Measurements from ENCODE around the gene GPR68. TPM values are rescaled to one million over a fixed set of nuclear protein-coding genes. Genes with fewer than 3 reads are reported as not detected.
"Not testable (repeated sequence)": the region's sequence is repeated elsewhere in the genome, so short reads cannot be mapped to it uniquely, and the experiment has no call there.

GPR68 gene
- polyA plus RNA-seq, 2 of the 4 experiments (the other 2 are of a cell fraction): 0.09 TPM

DNA sequence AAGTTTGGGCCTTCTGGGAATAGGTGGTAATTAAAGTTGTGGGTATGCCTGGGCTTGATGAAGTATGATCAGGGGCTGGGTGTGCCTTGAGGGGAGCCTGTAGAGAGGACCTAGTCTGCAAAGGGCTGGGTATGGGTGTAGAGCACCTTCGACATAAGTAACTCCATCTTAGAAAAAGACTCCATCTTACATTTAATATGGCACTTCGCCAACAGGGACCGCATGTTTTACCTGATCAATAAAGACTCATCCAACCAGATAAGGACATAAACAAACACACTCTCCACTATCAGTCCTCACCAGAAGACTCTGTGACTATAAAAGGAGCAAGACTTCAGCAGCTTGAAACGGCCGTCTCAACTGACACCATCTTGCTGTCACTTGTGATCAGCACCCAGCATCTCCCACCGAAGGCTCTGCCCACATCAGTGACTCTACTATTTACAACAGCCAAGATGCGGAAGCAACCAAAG is 23.5 kb upstream of the GPR68 start:
- CTCF ChIA-PET: interaction anchor here (0.6 to 2.1 kb wide), 3 partner anchors 10 to 18 kb away, joined by 3 to 12 read pairs (median 4); no protein-coding TSS in a partner anchor

DNA sequence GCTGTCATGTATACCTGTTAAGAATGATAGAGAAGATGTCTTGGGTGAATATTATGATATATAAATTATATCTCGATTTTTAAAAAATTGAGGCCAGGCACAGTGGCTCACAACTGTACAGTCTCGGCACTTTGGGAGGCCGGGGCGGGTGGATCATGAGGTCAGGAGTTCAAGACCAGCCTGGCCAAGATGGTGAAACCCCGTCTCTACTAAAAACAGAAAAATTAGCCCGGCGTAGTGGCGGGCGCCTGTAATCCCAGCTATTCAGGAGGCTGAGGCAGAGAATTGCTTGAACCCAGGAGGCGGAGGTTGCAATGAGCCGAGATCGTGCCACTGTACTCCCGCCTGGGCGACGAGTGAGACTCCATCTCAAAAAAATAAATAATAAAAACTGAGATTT is 21.8 kb upstream of the GPR68 start:
- DNase-seq (ENCODE audit: low read depth in 1 of 2, low spot score in 1 of 2); H3K4me1 ChIP-seq; H3K27ac ChIP-seq; H3K4me2 ChIP-seq; ATAC-seq; H3K4me3 ChIP-seq; POLR2A ChIA-PET; H3K9me3 ChIP-seq; FAIRE-seq: not testable (repeated sequence)
- CTCF ChIA-PET: interaction anchor here (2.1 kb wide), 1 partner anchor 20 kb away, joined by 12 read pairs; no protein-coding TSS in a partner anchor
- WGBS (ENCODE audit: missing lambda C conversion rate): 87% methylated on average over 15 of the region's 15 CpGs

More for the DNA sequence above, 23.5 kb upstream of the GPR68 start:
- Histone ChIP-seq H3K9me3 (no peaks in the 10 kb centered on the region), H3K4me3 (no peak overlapping the region), H3K27ac (no peak overlapping the region), H3K4me2 (no peak overlapping the region), H3K4me1 (no peaks in the 10 kb centered on the region)
- TF ChIP-seq, protein P1, sequence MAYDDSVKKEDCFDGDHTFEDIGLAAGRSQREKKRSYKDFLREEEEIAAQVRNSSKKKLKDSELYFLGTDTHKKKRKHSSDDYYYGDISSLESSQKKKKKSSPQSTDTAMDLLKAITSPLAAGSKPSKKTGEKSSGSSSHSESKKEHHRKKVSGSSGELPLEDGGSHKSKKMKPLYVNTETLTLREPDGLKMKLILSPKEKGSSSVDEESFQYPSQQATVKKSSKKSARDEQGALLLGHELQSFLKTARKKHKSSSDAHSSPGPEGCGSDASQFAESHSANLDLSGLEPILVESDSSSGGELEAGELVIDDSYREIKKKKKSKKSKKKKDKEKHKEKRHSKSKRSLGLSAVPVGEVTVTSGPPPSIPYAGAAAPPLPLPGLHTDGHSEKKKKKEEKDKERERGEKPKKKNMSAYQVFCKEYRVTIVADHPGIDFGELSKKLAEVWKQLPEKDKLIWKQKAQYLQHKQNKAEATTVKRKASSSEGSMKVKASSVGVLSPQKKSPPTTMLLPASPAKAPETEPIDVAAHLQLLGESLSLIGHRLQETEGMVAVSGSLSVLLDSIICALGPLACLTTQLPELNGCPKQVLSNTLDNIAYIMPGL (CRISPR knock-in tag; IDR thresholded peaks at IDR 0.05; ENCODE audit: borderline replicate concordance): no peak
- TF ChIP-seq KDM5A (IDR thresholded peaks at IDR 0.05) (no peak), RARB (CRISPR knock-in tag; IDR thresholded peaks at IDR 0.05) (no peak), RCOR1 (IDR thresholded peaks at IDR 0.05; ENCODE audit: low read depth, low read length) (no peak), FOSL2 (IDR thresholded peaks at IDR 0.05) (no peak), FOSL2 (CRISPR knock-in tag; IDR thresholded peaks at IDR 0.05) (no peak), TP53 (CRISPR knock-in tag; IDR thresholded peaks at IDR 0.05) (no peak), POLR2AphosphoS2 (conservative IDR thresholded peaks at IDR 0.05; ENCODE audit: low read length) (no peak), BHLHE40 (IDR thresholded peaks at IDR 0.05; ENCODE audit: low read depth, low read length) (no peak), JUNB (IDR thresholded peaks at IDR 0.05) (no peak), HDAC2 (IDR thresholded peaks at IDR 0.05) (no peak), NFE2L2 (conservative IDR thresholded peaks at IDR 0.05; ENCODE audit: low read length) (no peak), ZSCAN20 (CRISPR knock-in tag; IDR thresholded peaks at IDR 0.05) (no peak), TFCP2L1 (CRISPR knock-in tag; IDR thresholded peaks at IDR 0.05) (no peak), SREBF2 (IDR thresholded peaks at IDR 0.05) (no peak)
- TF ChIP-seq, protein P2, sequence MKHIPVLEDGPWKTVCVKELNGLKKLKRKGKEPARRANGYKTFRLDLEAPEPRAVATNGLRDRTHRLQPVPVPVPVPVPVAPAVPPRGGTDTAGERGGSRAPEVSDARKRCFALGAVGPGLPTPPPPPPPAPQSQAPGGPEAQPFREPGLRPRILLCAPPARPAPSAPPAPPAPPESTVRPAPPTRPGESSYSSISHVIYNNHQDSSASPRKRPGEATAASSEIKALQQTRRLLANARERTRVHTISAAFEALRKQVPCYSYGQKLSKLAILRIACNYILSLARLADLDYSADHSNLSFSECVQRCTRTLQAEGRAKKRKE (CRISPR knock-in tag; IDR thresholded peaks at IDR 0.05; ENCODE audit: low read depth): no peak
- TF ChIP-seq, protein P3, sequence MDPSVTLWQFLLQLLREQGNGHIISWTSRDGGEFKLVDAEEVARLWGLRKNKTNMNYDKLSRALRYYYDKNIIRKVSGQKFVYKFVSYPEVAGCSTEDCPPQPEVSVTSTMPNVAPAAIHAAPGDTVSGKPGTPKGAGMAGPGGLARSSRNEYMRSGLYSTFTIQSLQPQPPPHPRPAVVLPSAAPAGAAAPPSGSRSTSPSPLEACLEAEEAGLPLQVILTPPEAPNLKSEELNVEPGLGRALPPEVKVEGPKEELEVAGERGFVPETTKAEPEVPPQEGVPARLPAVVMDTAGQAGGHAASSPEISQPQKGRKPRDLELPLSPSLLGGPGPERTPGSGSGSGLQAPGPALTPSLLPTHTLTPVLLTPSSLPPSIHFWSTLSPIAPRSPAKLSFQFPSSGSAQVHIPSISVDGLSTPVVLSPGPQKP (IDR thresholded peaks at IDR 0.05; ENCODE audit: low read depth, low read length): no peak
- TF ChIP-seq, protein P4, sequence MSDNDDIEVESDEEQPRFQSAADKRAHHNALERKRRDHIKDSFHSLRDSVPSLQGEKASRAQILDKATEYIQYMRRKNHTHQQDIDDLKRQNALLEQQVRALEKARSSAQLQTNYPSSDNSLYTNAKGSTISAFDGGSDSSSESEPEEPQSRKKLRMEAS (IDR thresholded peaks at IDR 0.05): no peak
- TF ChIP-seq, protein P5, sequence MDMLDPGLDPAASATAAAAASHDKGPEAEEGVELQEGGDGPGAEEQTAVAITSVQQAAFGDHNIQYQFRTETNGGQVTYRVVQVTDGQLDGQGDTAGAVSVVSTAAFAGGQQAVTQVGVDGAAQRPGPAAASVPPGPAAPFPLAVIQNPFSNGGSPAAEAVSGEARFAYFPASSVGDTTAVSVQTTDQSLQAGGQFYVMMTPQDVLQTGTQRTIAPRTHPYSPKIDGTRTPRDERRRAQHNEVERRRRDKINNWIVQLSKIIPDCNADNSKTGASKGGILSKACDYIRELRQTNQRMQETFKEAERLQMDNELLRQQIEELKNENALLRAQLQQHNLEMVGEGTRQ (IDR thresholded peaks at IDR 0.05): no peak
- POLR2A ChIA-PET: no interaction called here
- DNase-seq (ENCODE audit: low read depth in 1 of 2, low spot score in 1 of 2) (no peak), FAIRE-seq (no peak), ATAC-seq (no peak)
- 92% methylated on average over 7 of the region's 7 CpGs for WGBS (ENCODE audit: missing lambda C conversion rate)

DNA sequence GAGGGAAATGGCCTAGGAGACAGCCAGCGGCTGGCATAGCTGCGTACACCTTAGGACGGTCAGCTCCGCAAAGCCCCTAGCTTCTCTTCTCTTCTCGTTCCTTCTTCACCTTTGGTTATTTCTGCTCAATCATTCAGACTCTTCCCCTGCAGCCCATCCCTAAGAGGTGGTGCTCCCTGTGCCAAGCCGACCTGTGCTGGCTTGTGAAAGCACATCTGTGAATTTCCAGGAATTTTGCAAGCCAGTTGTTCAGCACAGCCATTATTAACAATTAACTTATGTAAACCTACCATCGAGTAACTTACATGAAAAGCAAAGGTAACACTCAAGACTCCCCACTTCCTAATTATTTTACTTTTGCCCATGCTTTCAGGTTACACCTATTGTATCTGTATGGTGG is 20.9 kb upstream of the GPR68 start:
- CTCF ChIA-PET: interaction anchor here (1.2 kb wide), 1 partner anchor 20 kb away, joined by 3 read pairs; no protein-coding TSS in a partner anchor
- WGBS (ENCODE audit: missing lambda C conversion rate): 82% methylated on average over 7 of the region's 7 CpGs
- H3K9me3 ChIP-seq: no peaks in the 10 kb centered on the region
- DNase-seq (ENCODE audit: low read depth in 1 of 2, low spot score in 1 of 2): no peak
- H3K4me3 ChIP-seq: no peak overlapping the region
- TF ChIP-seq FOSL2 (IDR thresholded peaks at IDR 0.05) (no peak), FOSL2 (CRISPR knock-in tag; IDR thresholded peaks at IDR 0.05) (no peak), GATA3 (IDR thresholded peaks at IDR 0.05; ENCODE audit: borderline replicate concordance) (no peak), EHF (CRISPR knock-in tag; IDR thresholded peaks at IDR 0.05) (no peak), RCOR1 (IDR thresholded peaks at IDR 0.05; ENCODE audit: low read depth, low read length) (no peak), MAFK (IDR thresholded peaks at IDR 0.05; ENCODE audit: partially characterized antibody) (no peak), FOSB (CRISPR knock-in tag; IDR thresholded peaks at IDR 0.05) (no peak), RAD21 (conservative IDR thresholded peaks at IDR 0.05 in 1 of 2, IDR thresholded peaks at IDR 0.05 in 1 of 2) (no peak), RFX5 (IDR thresholded peaks at IDR 0.05) (no peak)
- TF ChIP-seq, protein P2 (CRISPR knock-in tag; IDR thresholded peaks at IDR 0.05; ENCODE audit: low read depth): no peak
- TF ChIP-seq, protein P6, sequence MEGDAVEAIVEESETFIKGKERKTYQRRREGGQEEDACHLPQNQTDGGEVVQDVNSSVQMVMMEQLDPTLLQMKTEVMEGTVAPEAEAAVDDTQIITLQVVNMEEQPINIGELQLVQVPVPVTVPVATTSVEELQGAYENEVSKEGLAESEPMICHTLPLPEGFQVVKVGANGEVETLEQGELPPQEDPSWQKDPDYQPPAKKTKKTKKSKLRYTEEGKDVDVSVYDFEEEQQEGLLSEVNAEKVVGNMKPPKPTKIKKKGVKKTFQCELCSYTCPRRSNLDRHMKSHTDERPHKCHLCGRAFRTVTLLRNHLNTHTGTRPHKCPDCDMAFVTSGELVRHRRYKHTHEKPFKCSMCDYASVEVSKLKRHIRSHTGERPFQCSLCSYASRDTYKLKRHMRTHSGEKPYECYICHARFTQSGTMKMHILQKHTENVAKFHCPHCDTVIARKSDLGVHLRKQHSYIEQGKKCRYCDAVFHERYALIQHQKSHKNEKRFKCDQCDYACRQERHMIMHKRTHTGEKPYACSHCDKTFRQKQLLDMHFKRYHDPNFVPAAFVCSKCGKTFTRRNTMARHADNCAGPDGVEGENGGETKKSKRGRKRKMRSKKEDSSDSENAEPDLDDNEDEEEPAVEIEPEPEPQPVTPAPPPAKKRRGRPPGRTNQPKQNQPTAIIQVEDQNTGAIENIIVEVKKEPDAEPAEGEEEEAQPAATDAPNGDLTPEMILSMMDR (IDR thresholded peaks at IDR 0.05): no peak
- FAIRE-seq: no peak
- no peak overlapping the region for H3K4me2 ChIP-seq
- POLR2A ChIA-PET: no interaction called here
- H3K27ac ChIP-seq: no peak overlapping the region
- no peak for ATAC-seq
- H3K4me1 ChIP-seq: no peaks in the 10 kb centered on the region
